AG04450 (cell line): ENCODE data around the gene NF1. TPM values are rescaled to one million over a fixed set of nuclear protein-coding genes. Genes with fewer than 3 reads are reported as not detected.

Experiments
- CTCF ChIA-PET: fragments of 300-600, 350-600 bp; formaldehyde crosslinking; extraction: SDS; loops from one replicate; lab custom pipeline; 2022; ENCODE audit warnings: antibody characterized with exemption, inconsistent platforms; lab: Charles Lee
- POLR2A ChIA-PET: fragments of 350-600 bp; formaldehyde crosslinking; extraction: SDS; loops from one replicate; lab custom pipeline; 2021; ENCODE audit warnings: antibody characterized with exemption, inconsistent platforms; lab: Yijun Ruan, JAX
- DNase-seq: peaks from one replicate; pipeline ENCODE4 v3.0.0-alpha.2; 2011; ENCODE audit warnings: low read depth, low spot score
- H3K27ac ChIP-seq: one replicate; pipeline ENCODE4 v1.5.1; 2012; ENCODE audit warnings: low read depth, low read length, control low read depth
- H3K27me3 ChIP-seq: one replicate; pipeline ENCODE4 v1.6.0; 2012; ENCODE audit warnings: low read length; ENCODE audit not compliant: control insufficient read depth, insufficient read depth
- H3K4me3 ChIP-seq: 2 replicates; pipeline ENCODE4 v1.5.1; 2011; ENCODE audit warnings: mild to moderate bottlenecking, low read depth, low read length, control low read depth
- H3K9me3 ChIP-seq: 2 replicates; pipeline ENCODE4 v1.5.1; 2012; ENCODE audit warnings: low read length; ENCODE audit not compliant: control insufficient read depth, insufficient read depth
- polyA plus RNA-seq: library from polyadenylated mRNA; depleted of rRNA; stranded (reverse); fragments of >200 nt; gene quantifications from 2 replicates; pipeline ENCODE4 v1.2.3, GENCODE V29; 2011
- TF ChIP-seq, protein P1 (sequence below): IDR thresholded peaks from 2 replicates; pipeline ENCODE4 v1.5.1; 2011; ENCODE audit warnings: low read depth, low read length, control low read depth, inconsistent platforms

NF1 gene
- polyA plus RNA-seq, 1 experiment: 60.5 TPM

- ChIA-PET CTCF (no interaction called here), POLR2A (no interaction called here)
- Histone ChIP-seq H3K4me3 (peak within 1 kb of the TSS; percentile 38), H3K27me3 (peaks cover 37% of the 10 kb centered on the region), H3K27ac (no peak within 1 kb of the TSS), H3K9me3 (no peaks in the 10 kb centered on the region)
- TF ChIP-seq, protein P1, sequence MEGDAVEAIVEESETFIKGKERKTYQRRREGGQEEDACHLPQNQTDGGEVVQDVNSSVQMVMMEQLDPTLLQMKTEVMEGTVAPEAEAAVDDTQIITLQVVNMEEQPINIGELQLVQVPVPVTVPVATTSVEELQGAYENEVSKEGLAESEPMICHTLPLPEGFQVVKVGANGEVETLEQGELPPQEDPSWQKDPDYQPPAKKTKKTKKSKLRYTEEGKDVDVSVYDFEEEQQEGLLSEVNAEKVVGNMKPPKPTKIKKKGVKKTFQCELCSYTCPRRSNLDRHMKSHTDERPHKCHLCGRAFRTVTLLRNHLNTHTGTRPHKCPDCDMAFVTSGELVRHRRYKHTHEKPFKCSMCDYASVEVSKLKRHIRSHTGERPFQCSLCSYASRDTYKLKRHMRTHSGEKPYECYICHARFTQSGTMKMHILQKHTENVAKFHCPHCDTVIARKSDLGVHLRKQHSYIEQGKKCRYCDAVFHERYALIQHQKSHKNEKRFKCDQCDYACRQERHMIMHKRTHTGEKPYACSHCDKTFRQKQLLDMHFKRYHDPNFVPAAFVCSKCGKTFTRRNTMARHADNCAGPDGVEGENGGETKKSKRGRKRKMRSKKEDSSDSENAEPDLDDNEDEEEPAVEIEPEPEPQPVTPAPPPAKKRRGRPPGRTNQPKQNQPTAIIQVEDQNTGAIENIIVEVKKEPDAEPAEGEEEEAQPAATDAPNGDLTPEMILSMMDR: no peak
- DNase-seq: no peak
Measured at GRCh38 chr17:31391496-31391949, 296.7 kb downstream of the NF1 start, which contains the start of gene RAB11FIP4. RAB11FIP4 (plus strand) TSS chr17:31391675; CDS start chr17:31391853, 178 bp downstream.

- Histone ChIP-seq H3K4me3 (peak overlapping the region; percentile 29; the same call in 1 of the 2 replicates), H3K27ac (no peak overlapping the region), H3K27me3 (peaks cover 41% of the 10 kb centered on the region), H3K9me3 (no peaks in the 10 kb centered on the region)
- no peak for DNase-seq
- TF ChIP-seq, protein P1: no peak
- POLR2A ChIA-PET: no interaction called here
- CTCF ChIA-PET: no interaction called here
Measured at GRCh38 chr17:31392002-31392855, 297.5 kb downstream of the NF1 start.

- ChIA-PET CTCF (no interaction called here), POLR2A (no interaction called here)
- peaks cover 41% of the 10 kb centered on the region for H3K27me3 ChIP-seq
- H3K4me3 ChIP-seq: no peak overlapping the region
- no peak overlapping the region for H3K27ac ChIP-seq
- no peak for DNase-seq
- H3K9me3 ChIP-seq: no peaks in the 10 kb centered on the region
- TF ChIP-seq, protein P1: no peak
Measured at GRCh38 chr17:31392856-31393748, 298.3 kb downstream of the NF1 start.

DNA sequence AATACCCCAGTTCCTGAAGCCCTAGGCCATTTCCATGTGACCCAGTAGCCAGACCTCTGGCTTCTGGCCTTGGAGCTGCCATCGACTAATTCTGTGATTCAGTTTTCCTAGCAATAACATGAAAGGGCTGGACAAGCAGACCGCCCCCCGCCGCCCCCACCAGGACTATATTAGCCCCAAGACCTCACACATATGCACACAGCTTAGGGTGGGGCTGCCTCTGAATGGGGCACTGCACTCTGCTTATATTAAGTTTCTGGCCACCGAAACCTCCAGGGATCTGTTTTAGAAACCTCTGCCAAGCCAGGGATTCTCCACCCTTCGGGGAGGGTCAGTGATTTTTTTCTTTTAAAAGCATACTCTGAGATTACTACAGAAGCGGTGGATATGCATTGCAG is 299.0 kb downstream of the NF1 start:
- no peak overlapping the region for H3K4me3 ChIP-seq
- H3K27me3 ChIP-seq: peaks cover 41% of the 10 kb centered on the region
- TF ChIP-seq, protein P1: no peak
- no peak overlapping the region for H3K27ac ChIP-seq
- POLR2A ChIA-PET: no interaction called here
- CTCF ChIA-PET: no interaction called here
- DNase-seq: no peak
- H3K9me3 ChIP-seq: no peaks in the 10 kb centered on the region
